GM21526 (cell line): ENCODE data around the gene FYB2.

Source experiments
- ATAC-seq: cut with Tn5 transposase; IDR thresholded peaks from one replicate; pipeline ENCODE4 v1.9.1; 2021; ENCODE audit warnings: moderate library complexity; ENCODE audit not compliant: unreplicated experiment, low FRiP score

Gene FYB2

DNA sequence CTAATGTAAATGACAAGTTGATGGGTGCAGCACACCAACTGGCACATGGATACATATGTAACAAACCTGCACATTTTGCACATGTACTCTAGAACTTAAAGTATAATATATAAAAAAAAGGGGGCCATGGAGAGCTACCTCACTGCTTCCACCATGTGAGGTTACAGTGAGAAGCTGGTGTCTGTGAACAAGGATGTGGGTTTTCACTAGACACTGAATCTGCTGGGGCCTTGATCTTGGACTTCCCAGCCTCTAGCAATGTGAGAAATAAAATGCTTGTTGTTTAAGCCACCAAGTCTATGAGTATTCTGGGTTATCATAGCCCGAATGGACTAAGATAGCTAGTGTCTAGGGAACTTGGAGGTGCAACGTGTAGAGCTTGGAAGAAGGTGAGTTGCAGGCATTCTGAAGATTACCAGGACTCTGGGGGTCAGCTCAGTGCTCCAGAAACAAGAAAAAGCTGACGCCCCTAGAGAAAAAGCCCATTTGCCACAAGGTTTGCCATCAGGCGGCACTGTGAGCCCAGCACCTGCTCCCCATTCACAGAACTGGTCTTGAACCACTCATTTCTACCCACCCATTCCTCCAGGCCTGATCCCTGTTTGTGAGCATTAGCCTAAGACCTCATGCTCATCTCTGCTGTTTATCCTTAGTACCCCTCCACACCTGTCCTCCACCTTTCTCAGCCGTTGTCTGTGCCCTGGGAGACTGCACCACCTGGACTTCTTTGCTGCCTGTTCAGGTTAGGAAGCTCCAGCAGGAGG lies 15.1 kb upstream of the FYB2 start:
- ATAC-seq = no peak

DNA sequence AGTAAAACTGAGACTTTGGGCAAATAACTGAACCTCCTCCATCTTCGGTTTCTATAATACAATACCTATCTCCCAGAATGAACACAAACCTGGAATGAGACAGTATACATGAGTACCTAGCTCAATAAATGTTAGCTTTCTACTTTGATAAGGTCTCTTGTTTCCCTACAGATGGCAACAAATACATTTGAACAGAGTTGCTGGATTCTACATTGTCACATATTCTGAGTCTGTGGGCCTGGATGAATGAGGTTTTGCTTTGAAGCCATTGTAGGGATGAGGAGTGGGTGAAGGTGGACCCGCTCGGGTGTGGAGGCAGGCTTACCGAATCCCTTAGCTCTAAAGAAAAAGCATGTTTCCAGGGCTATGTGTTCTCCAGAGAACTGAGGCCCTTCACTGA lies 13.9 kb upstream of the FYB2 start:
- no peak for ATAC-seq

DNA sequence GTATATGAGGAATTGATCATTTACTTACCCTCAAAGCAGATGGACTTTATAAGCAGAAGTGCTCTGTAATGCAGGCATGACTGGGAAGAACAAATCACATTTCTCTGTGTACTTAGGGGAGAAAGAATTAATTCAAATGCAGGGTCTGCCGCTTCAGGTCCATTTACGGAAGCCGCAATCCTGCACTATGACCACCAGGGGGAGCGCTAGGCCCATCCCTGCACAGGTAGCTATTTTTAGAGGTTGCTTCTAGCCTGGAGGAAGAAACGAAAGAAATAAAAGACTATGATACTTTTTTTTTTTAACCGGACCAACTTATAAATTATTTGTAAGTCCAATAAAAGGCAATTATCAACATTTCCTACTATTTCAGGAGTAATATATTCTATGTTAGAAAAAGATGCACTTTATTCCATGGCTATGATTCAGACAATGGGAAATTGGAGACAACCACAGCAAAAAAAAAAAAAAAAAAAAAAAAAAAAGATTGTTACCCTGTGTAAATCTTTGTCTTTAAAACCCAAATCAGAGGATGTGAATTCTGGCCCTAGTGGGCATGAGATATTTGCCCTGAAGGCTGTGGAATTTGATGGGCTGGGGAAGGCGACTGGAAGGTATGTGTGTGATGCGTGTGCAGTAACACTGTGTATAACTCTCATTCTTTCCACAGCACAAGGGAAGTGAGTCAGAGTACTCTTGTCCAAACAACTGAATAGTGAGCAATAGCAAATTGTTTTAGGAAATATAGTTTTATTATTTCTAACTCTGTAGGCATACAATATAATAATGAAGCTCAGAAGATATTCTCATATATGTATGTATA lies 12.9 kb upstream of the FYB2 start:
- ATAC-seq = peak; percentile 76

DNA sequence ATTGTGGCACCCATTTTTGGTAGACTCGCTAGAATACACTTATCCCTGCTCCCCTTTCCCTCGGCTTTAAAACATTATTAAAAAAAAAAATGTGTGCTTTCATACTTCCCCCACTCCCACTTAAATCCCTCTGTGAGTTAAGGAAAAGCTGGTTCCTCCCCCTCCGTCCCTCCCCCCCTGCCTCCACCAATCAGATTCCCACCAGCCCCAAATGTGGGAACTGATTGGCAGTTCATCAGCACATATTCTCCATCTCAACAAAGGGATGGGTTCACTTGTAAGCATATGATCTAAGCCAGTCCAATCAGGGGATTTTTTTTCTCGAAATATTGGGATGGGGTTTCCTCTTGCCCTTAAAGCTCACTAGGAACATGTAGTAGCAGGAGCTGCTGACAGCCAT lies 10.8 kb upstream of the FYB2 start:
- ATAC-seq = no peak

DNA sequence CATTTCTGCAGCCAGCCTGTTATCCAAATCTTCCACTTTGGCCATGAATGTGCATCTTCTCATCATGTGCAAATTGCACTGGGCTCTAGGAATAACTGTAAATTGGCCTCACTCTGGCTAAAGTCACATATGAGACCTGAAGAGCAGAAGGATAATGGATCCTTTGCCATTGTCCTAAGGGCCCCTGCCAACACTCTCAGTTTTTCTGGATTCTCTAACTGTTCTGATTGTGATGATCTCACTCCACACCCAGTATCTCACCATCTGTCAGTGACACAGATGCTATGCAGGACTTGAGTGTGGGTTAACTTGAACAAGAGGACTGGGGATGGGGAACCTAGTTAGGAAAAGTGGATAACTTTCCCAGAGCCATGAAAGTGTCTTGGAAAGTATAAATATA lies 8.5 kb upstream of the FYB2 start:
- ATAC-seq = no peak

DNA sequence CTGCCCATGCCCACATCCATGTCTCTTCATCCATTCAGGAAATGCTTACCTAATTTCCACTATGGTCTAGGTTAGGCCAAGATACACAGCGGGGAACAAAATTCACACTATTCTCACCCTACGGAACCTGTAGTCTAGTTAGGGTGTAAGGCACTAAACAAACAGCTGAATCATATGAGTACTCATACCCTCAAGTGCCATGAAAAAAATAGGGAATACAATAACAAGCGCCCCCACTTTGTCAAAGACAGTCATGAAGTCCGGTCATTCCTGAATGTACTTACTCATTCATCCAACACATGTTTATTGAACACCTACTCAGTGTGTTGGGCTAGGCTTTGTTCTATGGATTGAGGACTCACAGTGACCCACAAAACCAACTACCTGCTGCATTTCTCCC lies 6.2 kb upstream of the FYB2 start:
- no peak for ATAC-seq

- no peak for ATAC-seq
These were observed 5.7 kb upstream of the FYB2 start for GRCh38 chr1:56824938-56825337.

GRCh38 chr1:56824271-56824670 lies 5.1 kb upstream of the FYB2 start:
- ATAC-seq = no peak

DNA sequence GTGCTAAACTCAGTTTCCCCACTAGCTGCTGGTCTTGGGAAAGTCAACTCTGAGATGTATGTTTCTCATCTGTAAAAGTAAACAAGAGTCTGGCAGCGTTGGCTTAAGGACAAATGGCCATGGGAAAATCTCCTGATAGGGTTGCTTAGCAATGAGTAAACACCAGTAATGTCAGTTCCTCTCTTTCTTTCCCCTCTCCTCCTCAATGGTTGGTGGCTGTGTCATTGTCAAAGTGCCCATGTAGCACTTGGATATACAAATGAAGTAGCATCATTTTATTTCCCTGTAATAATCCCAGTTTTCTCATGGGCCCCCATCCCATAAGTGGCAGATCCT lies 2.2 kb upstream of the FYB2 start:
- no peak for ATAC-seq

GRCh38 chr1:56820755-56821461 lies 1.7 kb upstream of the FYB2 start:
- ATAC-seq = peak; percentile 74

GRCh38 chr1:56817716-56818463 lies 1.3 kb downstream of the FYB2 start:
- no peak for ATAC-seq

DNA sequence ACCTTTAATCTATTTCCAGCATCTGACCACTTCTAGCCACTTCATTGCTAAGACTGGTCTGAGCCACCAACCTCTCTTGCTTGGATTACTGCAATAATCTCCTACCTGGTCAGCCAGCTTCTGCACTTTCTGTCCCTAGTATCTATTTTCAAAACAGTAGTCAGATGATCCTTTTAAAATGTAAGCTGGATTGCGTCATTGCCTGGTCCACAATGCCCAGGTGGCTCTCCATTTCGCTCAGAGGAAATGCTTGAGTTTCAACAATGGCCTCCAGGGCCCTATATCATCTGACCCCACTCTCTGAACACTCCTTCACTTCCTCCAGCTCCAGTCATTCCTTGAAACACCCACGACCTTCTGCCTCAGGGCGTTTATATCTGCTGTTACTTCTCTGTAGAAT lies 2.3 kb downstream of the FYB2 start:
- no peak for ATAC-seq

DNA sequence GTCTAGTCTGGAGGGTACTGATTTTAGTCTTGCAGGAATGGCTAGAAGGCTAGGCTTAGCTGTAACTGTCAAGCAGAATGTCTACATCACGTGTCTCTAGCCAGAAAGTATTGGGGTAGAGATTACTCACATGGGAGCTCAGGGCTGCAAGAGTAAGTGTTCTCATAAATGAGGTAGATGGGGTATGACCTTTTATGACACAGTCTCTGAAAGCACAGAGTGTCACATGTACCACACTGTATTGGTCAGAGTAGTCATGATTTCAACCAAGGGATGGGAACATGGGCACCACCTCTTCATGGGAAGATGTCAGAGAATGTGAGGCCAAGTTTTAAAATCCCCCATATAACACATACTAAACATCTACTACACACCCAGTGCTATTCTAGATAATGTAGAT lies 2.9 kb downstream of the FYB2 start:
- no peak for ATAC-seq

GRCh38 chr1:56814205-56814604 lies 5.0 kb downstream of the FYB2 start:
- ATAC-seq = no peak

- no peak for ATAC-seq
These were observed 7.9 kb downstream of the FYB2 start for GRCh38 chr1:56811331-56811730.

DNA sequence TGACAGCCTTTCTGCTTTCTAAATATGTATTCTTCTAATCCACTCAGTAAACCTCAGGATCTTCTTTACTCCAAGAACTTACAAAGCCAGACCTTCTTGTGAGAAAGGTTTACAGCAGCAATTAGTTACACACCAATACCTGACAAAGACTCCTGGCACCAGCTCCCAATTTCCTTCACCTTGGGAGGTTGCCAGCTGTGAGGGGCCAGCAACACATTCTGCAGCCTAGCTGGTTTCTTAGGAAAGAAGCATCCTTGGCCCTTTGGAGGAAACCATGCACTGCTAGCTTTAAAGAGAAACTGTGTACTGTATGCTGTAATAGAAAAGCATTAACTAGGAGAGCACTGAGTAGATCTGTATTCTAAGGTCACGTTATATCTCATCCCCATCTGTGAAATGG lies 10.8 kb downstream of the FYB2 start:
- no peak for ATAC-seq

DNA sequence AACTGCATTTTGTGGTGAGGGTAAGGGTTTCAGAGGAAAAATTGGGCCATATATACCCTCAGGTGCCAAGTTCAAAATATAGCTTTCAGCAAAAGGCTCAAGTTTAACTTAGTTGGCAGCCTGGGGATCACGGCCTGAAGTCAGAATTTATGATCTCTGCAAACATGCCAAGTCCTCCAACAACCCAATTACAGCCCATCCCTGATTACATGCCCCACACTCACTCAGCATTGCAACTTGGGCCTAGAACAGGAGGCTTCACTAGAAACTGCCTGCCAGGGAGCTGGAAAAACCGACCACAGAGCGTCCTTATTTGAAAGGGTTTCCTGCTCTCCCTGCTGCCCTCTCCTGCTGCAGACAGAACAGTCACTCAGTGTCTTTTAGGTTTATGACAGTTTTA lies 12.4 kb downstream of the FYB2 start:
- no peak for ATAC-seq

- no peak for ATAC-seq
These were observed 15.5 kb downstream of the FYB2 start for GRCh38 chr1:56803561-56804156.

- no peak for ATAC-seq
These were observed 19.4 kb downstream of the FYB2 start for GRCh38 chr1:56799605-56800400.

DNA sequence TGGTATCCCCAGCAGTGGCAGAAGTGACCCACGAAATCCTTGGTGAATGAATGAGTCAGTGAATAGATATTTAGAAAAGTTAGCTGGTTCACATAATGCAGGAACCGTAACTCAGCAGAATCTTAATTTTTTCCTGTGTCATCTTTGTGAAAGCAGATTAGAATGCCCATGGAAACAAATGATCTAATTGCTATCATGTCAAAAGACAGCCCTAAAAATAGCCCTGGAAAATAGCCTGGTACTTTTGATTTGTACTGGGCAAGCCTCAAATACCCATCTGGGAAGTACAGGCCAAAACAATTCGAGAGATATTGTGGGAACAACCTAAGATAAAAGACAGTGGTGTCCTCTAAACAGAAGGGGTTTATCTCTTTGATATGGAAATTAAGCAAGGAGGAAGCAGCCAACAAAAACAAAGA lies 21.1 kb downstream of the FYB2 start:
- ATAC-seq = no peak
